A549 (cell line): Measurements from ENCODE around the gene LRTM2. TPM values are rescaled to one million over a fixed set of nuclear protein-coding genes. Genes with fewer than 3 reads are reported as not detected.

Experiments
- ATAC-seq, 2 experiments: fragments of 200-7000 bp in 1 of 2; fragments of >200 bp in 1 of 2; cut with Nextera tagmentation in 1 of 2; cut with Tn5 transposase in 1 of 2; 3 replicates each; pipeline versions ENCODE4 v1.8.0 to v1.9.1; 2018 to 2020; ENCODE audit warnings: mild to moderate bottlenecking in 1 of 2, moderate library complexity in 1 of 2
- CTCF ChIA-PET: fragments of 300-600 bp; sonication (Branson Sonifier 250); formaldehyde crosslinking; extraction: SDS; loops from one replicate; lab custom pipeline; 2021; ENCODE audit warnings: antibody characterized with exemption, inconsistent platforms; lab: Yijun Ruan, JAX
- POLR2A ChIA-PET: fragments of 350-600 bp; formaldehyde crosslinking; extraction: SDS; loops from one replicate; lab custom pipeline; 2021; ENCODE audit warnings: antibody characterized with exemption, inconsistent platforms; lab: Yijun Ruan, JAX
- DNase-seq, 2 experiments: peaks; one replicate each; pipeline versions ENCODE4 v3.0.0 to v3.0.0-alpha.2; 2011 to 2016; ENCODE audit warnings: low read depth in 1 of 2, low spot score in 1 of 2
- FAIRE-seq: peaks from 2 replicates; lab custom pipeline; 2011; peaks lifted over from hg19 to GRCh38; lab: Jason Lieb, UNC
- H3K27ac ChIP-seq, 2 experiments: fragments of >200 bp; sonication (Bioruptor Twin); formaldehyde crosslinking; 3 replicates each; pipeline ENCODE4 v1.5.1; 2016 to 2017
- H3K4me1 ChIP-seq: fragments of >200 bp; sonication (Bioruptor Twin); formaldehyde crosslinking; 3 replicates; pipeline ENCODE4 v1.6.1; 2016
- H3K4me2 ChIP-seq: fragments of >200 bp; sonication (Bioruptor Twin); formaldehyde crosslinking; 3 replicates; pipeline ENCODE4 v1.6.1; 2016
- H3K4me3 ChIP-seq: fragments of >200 bp; sonication (Bioruptor Twin); formaldehyde crosslinking; 3 replicates; pipeline ENCODE4 v1.5.1; 2016
- H3K9me3 ChIP-seq: fragments of >200 bp; sonication (Bioruptor Twin); formaldehyde crosslinking; 3 replicates; pipeline ENCODE4 v1.6.1; 2016
- BCL3 ChIP-seq: fragments of >200 bp; sonication (Bioruptor Twin); formaldehyde crosslinking; IDR thresholded peaks from 3 replicates; pipeline ENCODE4 v1.6.1; 2016
- BHLHE40 ChIP-seq: IDR thresholded peaks from 2 replicates; pipeline ENCODE4 v1.6.1; 2012; ENCODE audit warnings: low read depth, low read length, inconsistent platforms
- CHD4 ChIP-seq: fragments of 200-600 bp; sonication (generic); IDR thresholded peaks from 2 replicates; pipeline ENCODE4 v1.6.1; 2016; ENCODE audit warnings: antibody characterized with exemption, mild to moderate bottlenecking, borderline replicate concordance
- EHF ChIP-seq: fragments of 250-450 bp; sonication (Bioruptor Pico); IDR thresholded peaks from 2 replicates; pipeline ENCODE4 v1.5.0; 2020; ENCODE audit warnings: mild to moderate bottlenecking
- ELK1 ChIP-seq: fragments of 150-350 bp; IDR thresholded peaks from 2 replicates; pipeline ENCODE4 v1.6.1; 2014; ENCODE audit warnings: low read depth, mild to moderate bottlenecking, low read length
- FOSB ChIP-seq: fragments of 250-450 bp; sonication (Bioruptor Pico); IDR thresholded peaks from 2 replicates; pipeline ENCODE4 v1.5.0; 2020; ENCODE audit warnings: mild to moderate bottlenecking, moderate library complexity
- FOXS1 ChIP-seq: fragments of 250-450 bp; sonication (Bioruptor Pico); IDR thresholded peaks from 2 replicates; pipeline ENCODE4 v1.5.0; 2020; ENCODE audit warnings: mild to moderate bottlenecking, moderate library complexity
- GATA3 ChIP-seq: IDR thresholded peaks from 2 replicates; pipeline ENCODE4 v1.6.1; 2012; ENCODE audit warnings: borderline replicate concordance
- HDAC2 ChIP-seq: fragments of 200-600 bp; sonication (generic); IDR thresholded peaks from 2 replicates; pipeline ENCODE4 v1.6.1; 2016
- HOXB13 ChIP-seq: fragments of 250-450 bp; sonication (Bioruptor Pico); IDR thresholded peaks from 2 replicates; pipeline ENCODE4 v1.5.0; 2020; ENCODE audit warnings: low read depth, mild to moderate bottlenecking, moderate library complexity
- HOXB5 ChIP-seq: fragments of 250-450 bp; sonication (Bioruptor Pico); IDR thresholded peaks from 2 replicates; pipeline ENCODE4 v1.5.0; 2020; ENCODE audit warnings: mild to moderate bottlenecking, moderate library complexity
- KDM1A ChIP-seq: fragments of 200-600 bp; sonication (generic); IDR thresholded peaks from 2 replicates; pipeline ENCODE4 v1.6.1; 2016; ENCODE audit warnings: low read depth, mild to moderate bottlenecking
- MAX ChIP-seq: IDR thresholded peaks from 2 replicates; pipeline ENCODE4 v1.6.1; 2012
- MAZ ChIP-seq: fragments of 150-350 bp; IDR thresholded peaks from 2 replicates; pipeline ENCODE4 v1.6.1; 2014; ENCODE audit warnings: antibody characterized with exemption, low read depth, low read length, borderline replicate concordance
- NFE2L2 ChIP-seq: fragments of 150-350 bp; conservative IDR thresholded peaks from 2 replicates; pipeline ENCODE4 v1.6.1; 2014; ENCODE audit warnings: low read length
- NPAS2 ChIP-seq: fragments of 250-450 bp; sonication (Bioruptor Pico); IDR thresholded peaks from 2 replicates; pipeline ENCODE4 v1.8.0; 2022; ENCODE audit warnings: mild to moderate bottlenecking, moderate library complexity, borderline replicate concordance
- RARB ChIP-seq: fragments of 250-450 bp; sonication (Bioruptor Pico); IDR thresholded peaks from 2 replicates; pipeline ENCODE4 v1.8.0; 2021; ENCODE audit warnings: mild to moderate bottlenecking, moderate library complexity
- RCOR1 ChIP-seq: fragments of 150-350 bp; IDR thresholded peaks from 2 replicates; pipeline ENCODE4 v1.6.1; 2014; ENCODE audit warnings: antibody characterized with exemption, low read length, low read depth
- REST ChIP-seq: fragments of 200-600 bp; sonication (generic); IDR thresholded peaks from 2 replicates; pipeline ENCODE4 v1.6.1; 2016; ENCODE audit warnings: antibody characterized with exemption, mild to moderate bottlenecking, moderate library complexity
- SMC3 ChIP-seq: fragments of >200 bp; sonication (Bioruptor Twin); formaldehyde crosslinking; IDR thresholded peaks from 3 replicates; pipeline ENCODE4 v1.6.1; 2018; ENCODE audit warnings: inconsistent platforms
- TP53 ChIP-seq: fragments of 250-450 bp; sonication (Bioruptor Pico); IDR thresholded peaks from 2 replicates; pipeline ENCODE4 v1.5.0; 2021; ENCODE audit warnings: mild to moderate bottlenecking, moderate library complexity
- ZNF302 ChIP-seq: fragments of 250-450 bp; sonication (Bioruptor Pico); IDR thresholded peaks from 2 replicates; pipeline ENCODE4 v1.9.0; 2021; ENCODE audit warnings: inconsistent platforms, mild to moderate bottlenecking, moderate library complexity
- ZSCAN20 ChIP-seq: fragments of 250-450 bp; sonication (Bioruptor Pico); IDR thresholded peaks from 2 replicates; pipeline ENCODE4 v1.8.0; 2022; ENCODE audit warnings: mild to moderate bottlenecking, moderate library complexity
- WGBS: methylation state at CpG from one replicate; pipeline ENCODE4 v1.1.6; 2017; ENCODE audit errors: missing lambda C conversion rate; 5-methylcytosine and 5-hydroxymethylcytosine counted together
- polyA plus RNA-seq, 4 experiments: library from polyadenylated mRNA; depleted of rRNA in 3 of 4; stranded (reverse); fragments of >200 nt; fragmentation: RNase III in 1 of 4; extraction: RNeasy Plus Mini Kit Qiagen cat#74134 plus additional on column Dnase treatment in 1 of 4; gene quantifications; 2 replicates in 3 of 4; 3 replicates in 1 of 4; pipeline ENCODE4 v1.2.3, GENCODE V29; 2011 to 2017
- TF ChIP-seq, protein P1 (sequence below): IDR thresholded peaks from 2 replicates; pipeline ENCODE4 v1.6.1; 2012; ENCODE audit warnings: low read depth, borderline replicate concordance

The LRTM2 gene
- polyA plus RNA-seq, 2 of the 4 experiments (the other 2 are of a cell fraction) = not detected

- TF ChIP-seq REST (no peak), KDM1A (no peak), BCL3 (no peak), GATA3 (no peak)
These were observed 24.5 kb downstream of the LRTM2 start (continued) for GRCh38 chr12:1844661-1845409.

GRCh38 chr12:1845427-1845826, 25.1 kb downstream of the LRTM2 start:
- CTCF ChIA-PET = interaction anchor here (1.2 kb wide), 1 partner anchor 54 kb away, joined by 5 read pairs; no protein-coding TSS in a partner anchor
- Histone ChIP-seq H3K27ac (no peak overlapping the region), H3K4me2 (no peak overlapping the region), H3K4me3 (no peak overlapping the region), H3K4me1 (no peaks in the 10 kb centered on the region), H3K9me3 (no peaks in the 10 kb centered on the region)
- ATAC-seq = no peak
- 55% methylated on average over 14 of the region's 14 CpGs for whole genome bisulfite sequencing
- no peak for DNase-seq
- TF ChIP-seq ELK1 = no peak
- no peak for TF ChIP-seq KDM1A
- no peak for TF ChIP-seq ZNF302 (CRISPR knock-in tag)
- TF ChIP-seq HOXB13 (CRISPR knock-in tag) = no peak
- no peak for TF ChIP-seq EHF (CRISPR knock-in tag)
- no peak for TF ChIP-seq BCL3
- no peak for TF ChIP-seq MAZ
- no peak for TF ChIP-seq RARB (CRISPR knock-in tag)
- TF ChIP-seq CHD4 = no peak
- no peak for TF ChIP-seq TP53 (CRISPR knock-in tag)
- no peak for TF ChIP-seq MAX
- POLR2A ChIA-PET = no interaction called here
- no peak for FAIRE-seq

DNA sequence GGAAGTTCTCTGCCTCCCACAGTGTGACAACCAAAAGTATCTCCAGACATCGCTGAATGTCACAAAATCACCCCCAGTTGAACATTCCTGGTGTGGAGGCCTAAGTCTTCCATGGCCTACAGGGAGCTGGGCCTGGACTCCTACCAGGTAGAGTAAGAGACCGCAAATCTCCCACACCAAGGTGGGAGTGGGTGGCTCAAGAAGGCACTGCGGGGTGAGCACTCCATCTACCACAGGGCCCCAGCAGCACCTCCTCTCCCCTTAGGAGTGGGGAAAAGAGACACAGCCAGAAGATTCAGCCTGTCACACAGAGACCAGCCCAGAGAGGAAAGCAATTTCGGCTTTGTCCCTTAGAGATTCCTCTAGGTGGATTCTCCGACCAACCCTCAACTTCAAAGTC, 25.5 kb downstream of the LRTM2 start:
- WGBS = 49% methylated on average over 5 of the region's 5 CpGs
- no peak overlapping the region for H3K27ac ChIP-seq
- no peak for FAIRE-seq
- no peak for TF ChIP-seq NPAS2 (CRISPR knock-in tag)
- no peak for TF ChIP-seq SMC3
- TF ChIP-seq FOSB = no peak
- TF ChIP-seq ELK1 = no peak
- no peak for TF ChIP-seq NFE2L2
- TF ChIP-seq HDAC2 = no peak
- TF ChIP-seq MAZ = no peak
- no peak for TF ChIP-seq HOXB5
- TF ChIP-seq, protein P1, sequence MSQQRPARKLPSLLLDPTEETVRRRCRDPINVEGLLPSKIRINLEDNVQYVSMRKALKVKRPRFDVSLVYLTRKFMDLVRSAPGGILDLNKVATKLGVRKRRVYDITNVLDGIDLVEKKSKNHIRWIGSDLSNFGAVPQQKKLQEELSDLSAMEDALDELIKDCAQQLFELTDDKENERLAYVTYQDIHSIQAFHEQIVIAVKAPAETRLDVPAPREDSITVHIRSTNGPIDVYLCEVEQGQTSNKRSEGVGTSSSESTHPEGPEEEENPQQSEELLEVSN = no peak
- TF ChIP-seq RCOR1 = no peak
- no peak for TF ChIP-seq BHLHE40
- no peak for TF ChIP-seq ZSCAN20 (CRISPR knock-in tag)
- TF ChIP-seq FOXS1 (CRISPR knock-in tag) = no peak

More for the DNA sequence above, 25.5 kb downstream of the LRTM2 start:
- DNase-seq (no peak), ATAC-seq (no peak)
- Histone ChIP-seq H3K4me1 (no peaks in the 10 kb centered on the region), H3K4me3 (no peak overlapping the region), H3K9me3 (no peaks in the 10 kb centered on the region), H3K4me2 (no peak overlapping the region)
- ChIA-PET POLR2A (no interaction called here), CTCF (no interaction called here)
